ENCODE results near the gene CSF2.

CSF2 gene

DNA sequence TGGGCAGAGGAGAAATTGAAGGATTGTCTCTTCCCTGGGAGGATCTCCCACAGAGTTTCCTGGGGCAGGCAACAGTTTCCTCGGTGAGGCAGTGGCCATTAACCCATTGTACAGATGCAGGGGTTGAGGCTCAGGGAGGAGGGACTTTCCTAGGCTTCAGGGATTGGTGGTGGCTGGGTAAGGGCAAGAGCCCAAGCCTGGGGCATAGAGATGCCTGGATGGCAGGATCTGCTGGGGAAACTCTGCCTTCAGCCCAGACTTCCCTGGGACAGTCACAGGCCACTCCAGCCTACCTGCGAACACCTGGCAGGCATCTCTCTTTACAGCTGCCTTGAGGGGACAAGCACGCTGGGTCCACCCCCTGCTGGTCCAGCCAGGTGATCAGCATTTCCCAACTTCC lies 3.6 kb upstream of the CSF2 start:
- no peak for DNase-seq

- DNase-seq = peak; percentile 39
Observed at GRCh38 chr5:132070460-132071337, 2.9 kb upstream of the CSF2 start.

- no peak for DNase-seq
Observed at GRCh38 chr5:132071338-132071707, 2.3 kb upstream of the CSF2 start.

- DNase-seq = no peak
Observed at GRCh38 chr5:132072070-132072469, 1.5 kb upstream of the CSF2 start.

- DNase-seq = no peak
Observed at GRCh38 chr5:132072528-132072927, 1.1 kb upstream of the CSF2 start.

- no peak for DNase-seq
Observed at GRCh38 chr5:132074091-132074771, 642 bp downstream of the CSF2 start.

DNA sequence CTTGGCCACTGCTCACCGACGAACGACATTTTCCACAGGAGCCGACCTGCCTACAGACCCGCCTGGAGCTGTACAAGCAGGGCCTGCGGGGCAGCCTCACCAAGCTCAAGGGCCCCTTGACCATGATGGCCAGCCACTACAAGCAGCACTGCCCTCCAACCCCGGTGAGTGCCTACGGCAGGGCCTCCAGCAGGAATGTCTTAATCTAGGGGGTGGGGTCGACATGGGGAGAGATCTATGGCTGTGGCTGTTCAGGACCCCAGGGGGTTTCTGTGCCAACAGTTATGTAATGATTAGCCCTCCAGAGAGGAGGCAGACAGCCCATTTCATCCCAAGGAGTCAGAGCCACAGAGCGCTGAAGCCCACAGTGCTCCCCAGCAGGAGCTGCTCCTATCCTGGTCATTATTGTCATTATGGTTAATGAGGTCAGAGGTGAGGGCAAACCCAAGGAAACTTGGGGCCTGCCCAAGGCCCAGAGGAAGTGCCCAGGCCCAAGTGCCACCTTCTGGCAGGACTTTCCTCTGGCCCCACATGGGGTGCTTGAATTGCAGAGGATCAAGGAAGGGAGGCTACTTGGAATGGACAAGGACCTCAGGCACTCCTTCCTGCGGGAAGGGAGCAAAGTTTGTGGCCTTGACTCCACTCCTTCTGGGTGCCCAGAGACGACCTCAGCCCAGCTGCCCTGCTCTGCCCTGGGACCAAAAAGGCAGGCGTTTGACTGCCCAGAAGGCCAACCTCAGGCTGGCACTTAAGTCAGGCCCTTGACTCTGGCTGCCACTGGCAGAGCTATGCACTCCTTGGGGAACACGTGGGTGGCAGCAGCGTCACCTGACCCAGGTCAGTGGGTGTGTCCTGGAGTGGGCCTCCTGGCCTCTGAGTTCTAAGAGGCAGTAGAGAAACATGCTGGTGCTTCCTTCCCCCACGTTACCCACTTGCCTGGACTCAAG lies 1.5 kb downstream of the CSF2 start:
- no peak for DNase-seq

GRCh38 chr5:132075719-132076077 lies 2.1 kb downstream of the CSF2 start:
- DNase-seq = no peak

GRCh38 chr5:132076202-132076830 lies 2.7 kb downstream of the CSF2 start:
- no peak for DNase-seq

GRCh38 chr5:132076983-132077382 lies 3.4 kb downstream of the CSF2 start:
- DNase-seq = no peak

GRCh38 chr5:132079081-132079480 lies 5.5 kb downstream of the CSF2 start:
- DNase-seq = no peak

GRCh38 chr5:132079619-132080018 lies 6.0 kb downstream of the CSF2 start:
- DNase-seq = no peak

- DNase-seq = no peak
Observed at GRCh38 chr5:132080595-132080994, 7.0 kb downstream of the CSF2 start.

GRCh38 chr5:132081458-132081857 lies 7.9 kb downstream of the CSF2 start:
- no peak for DNase-seq

- no peak for DNase-seq
Observed at GRCh38 chr5:132082329-132083023, 8.9 kb downstream of the CSF2 start.

- no peak for DNase-seq
Observed at GRCh38 chr5:132083071-132083678, 9.6 kb downstream of the CSF2 start.

GRCh38 chr5:132085686-132086085 lies 12.1 kb downstream of the CSF2 start:
- no peak for DNase-seq

GRCh38 chr5:132086277-132086794 lies 12.7 kb downstream of the CSF2 start:
- peak; percentile 98 for DNase-seq

DNA sequence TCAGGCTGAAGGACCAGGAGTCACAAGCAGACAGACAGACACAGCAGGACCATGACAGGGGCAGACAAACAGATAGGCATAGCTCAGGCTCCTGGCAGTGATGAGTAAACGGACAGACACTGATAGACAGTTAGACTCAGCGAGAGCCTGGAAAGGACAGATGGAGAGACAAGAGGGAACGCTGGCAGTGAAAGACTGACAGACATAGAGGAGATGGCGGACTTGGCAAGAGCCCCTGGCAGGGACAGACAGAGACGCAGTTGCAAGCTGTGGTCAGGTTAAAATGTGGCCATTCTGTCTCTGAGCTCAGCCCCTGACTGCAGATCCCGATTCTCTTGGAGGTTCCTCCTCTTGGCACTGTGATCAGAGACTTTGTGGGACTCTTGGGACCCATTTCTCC lies 13.6 kb downstream of the CSF2 start:
- DNase-seq = no peak

- DNase-seq = no peak
Observed at GRCh38 chr5:132087661-132088060, 14.1 kb downstream of the CSF2 start.

DNA sequence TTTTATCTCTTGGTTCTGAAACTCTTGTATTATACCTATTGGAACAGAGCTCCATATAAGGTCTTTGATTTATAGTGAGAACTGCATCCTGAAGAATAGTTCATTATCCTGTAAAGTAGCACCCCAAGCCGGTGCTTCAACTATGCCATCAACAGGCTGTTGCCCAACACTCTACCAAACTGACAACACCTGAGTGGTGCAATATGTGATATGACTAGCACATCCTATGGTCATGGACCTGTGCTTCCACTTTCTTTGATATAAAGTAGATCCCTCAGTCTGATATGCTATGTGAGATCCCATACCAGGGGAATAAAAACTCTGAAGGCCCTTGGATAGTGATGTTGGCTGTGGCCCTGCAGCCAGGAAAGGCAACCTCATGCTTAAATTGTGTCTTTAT lies 15.8 kb downstream of the CSF2 start:
- no peak for DNase-seq
